Caco-2 (cell line): ENCODE results near the gene CYS1. TPM values are rescaled to one million over a fixed set of nuclear protein-coding genes. Genes with fewer than 3 reads are reported as not detected.

Experiments used
- BruUV-seq: library from RNA; stranded (reverse); fragments of 400-500 nt; replicated peaks from 2 replicates; lab custom pipeline; 2021; lab: Mats Ljungman, UMichigan
- CTCF ChIA-PET: fragments of 300-600 bp; sonication (Branson Sonifier 250); formaldehyde crosslinking; loops from one replicate; lab custom pipeline; 2022; ENCODE audit warnings: antibody characterized with exemption; lab: Charles Lee
- POLR2A ChIA-PET: fragments of 300-600 bp; sonication (Branson Sonifier 250); formaldehyde crosslinking; loops from one replicate; lab custom pipeline; 2022; ENCODE audit warnings: antibody characterized with exemption; lab: Charles Lee
- DNase-seq, 2 experiments: peaks; one replicate each; pipeline versions ENCODE4 v3.0.0 to v3.0.0-alpha.2; 2020 to 2022
- H3K27me3 ChIP-seq: replicated peaks from 2 replicates; pipeline ENCODE4 v1.6.0; 2011; ENCODE audit warnings: low read length; ENCODE audit not compliant: control insufficient read depth, insufficient read depth
- H3K36me3 ChIP-seq: 2 replicates; pipeline ENCODE4 v1.5.1; 2011; ENCODE audit warnings: low read length; ENCODE audit not compliant: control insufficient read depth, insufficient read depth
- H3K4me1 ChIP-seq: fragments of 250-450 bp; sonication (Bioruptor Pico); 2 replicates; pipeline ENCODE4 v1.5.1; 2020; ENCODE audit warnings: mild to moderate bottlenecking
- H3K4me3 ChIP-seq: 2 replicates; pipeline ENCODE4 v1.5.1; 2011; ENCODE audit warnings: low read depth, mild to moderate bottlenecking, control low read depth, low read length
- H3K9me3 ChIP-seq: fragments of 250-450 bp; sonication (Bioruptor Pico); 2 replicates; pipeline ENCODE4 v1.5.1; 2020; ENCODE audit warnings: mild to moderate bottlenecking, moderate library complexity
- H3K27ac Mint-ChIP-seq: one replicate; pipeline ENCODE4 v1.8.0; 2022; ENCODE audit warnings: mixed read lengths; ENCODE audit not compliant: unreplicated experiment
- H3K27me3 Mint-ChIP-seq: one replicate; pipeline ENCODE4 v1.8.0; 2022; ENCODE audit warnings: mixed read lengths; ENCODE audit not compliant: insufficient read depth, unreplicated experiment
- H3K36me3 Mint-ChIP-seq: one replicate; pipeline ENCODE4 v1.8.0; 2022; ENCODE audit warnings: mild to moderate bottlenecking, mixed read lengths; ENCODE audit not compliant: insufficient read depth, unreplicated experiment
- H3K4me1 Mint-ChIP-seq: one replicate; pipeline ENCODE4 v1.8.0; 2022; ENCODE audit warnings: low read depth, mixed read lengths; ENCODE audit not compliant: unreplicated experiment
- H3K4me3 Mint-ChIP-seq: one replicate; pipeline ENCODE4 v1.8.0; 2022; ENCODE audit warnings: mild to moderate bottlenecking, moderate library complexity, mixed read lengths; ENCODE audit not compliant: unreplicated experiment
- H3K9me3 Mint-ChIP-seq: one replicate; pipeline ENCODE4 v1.8.0; 2022; ENCODE audit warnings: mixed read lengths; ENCODE audit not compliant: unreplicated experiment
- intact Hi-C: fragments of 100-400 bp; cut with micrococcal nuclease; formaldehyde crosslinking; loops from one replicate; pipeline ENCODE4 v1.10.0; 2022; ENCODE audit not compliant: unreplicated experiment
- total RNA-seq: library from RNA; stranded (reverse); gene quantifications from 2 replicates; pipeline ENCODE4 v1.2.3, GENCODE V29; 2022
- TF ChIP-seq, protein P1 (sequence below), 2 experiments: fragments of 200-600 bp in 1 of 2; IDR thresholded peaks; 1 replicate in 1 of 2; 2 replicates in 1 of 2; pipeline versions ENCODE4 v1.5.1 to v1.8.0; 2011 to 2022; ENCODE audit warnings: antibody characterized with exemption in 1 of 2, control low read depth in 1 of 2, inconsistent platforms in 1 of 2, low read depth in 1 of 2, low read length in 1 of 2, mild to moderate bottlenecking in 1 of 2, moderate library complexity in 1 of 2; ENCODE audit not compliant: insufficient read depth in 1 of 2, severe bottlenecking in 1 of 2, unreplicated experiment in 1 of 2

CYS1 gene
- total RNA-seq, 1 experiment from 2014 or later = 1.4 TPM

DNA sequence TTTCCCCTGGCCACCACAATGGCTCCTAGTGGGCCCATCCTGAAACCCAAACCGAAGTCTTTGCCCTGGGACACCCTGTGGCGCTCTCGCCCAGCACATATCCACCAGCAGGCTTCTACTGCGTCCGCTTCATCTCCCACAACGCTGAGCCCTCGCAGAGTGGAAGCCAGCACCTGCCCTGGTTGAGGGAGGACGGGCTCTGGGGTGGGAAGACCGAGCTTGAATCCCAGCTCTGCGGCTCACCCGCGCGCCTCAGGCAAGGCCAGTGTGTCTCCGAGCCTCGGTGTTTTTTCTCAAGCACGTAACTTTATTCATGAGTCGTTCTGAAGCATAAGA, 21.2 kb downstream of the CYS1 start:
- peaks cover 9% of the 10 kb centered on the region for H3K36me3 Mint-ChIP-seq
- H3K4me3 Mint-ChIP-seq = no peak overlapping the region
- no peak overlapping the region for H3K27ac Mint-ChIP-seq
- no peak for DNase-seq
- H3K27me3 ChIP-seq = no peaks in the 10 kb centered on the region
- intact Hi-C loops = no loop called here
- no peaks in the 10 kb centered on the region for H3K27me3 Mint-ChIP-seq
- no peaks in the 10 kb centered on the region for H3K36me3 ChIP-seq
- peaks cover 14% of the 10 kb centered on the region for H3K4me1 Mint-ChIP-seq
- POLR2A ChIA-PET = no interaction called here
- H3K9me3 ChIP-seq = no peaks in the 10 kb centered on the region
- peaks cover 13% of the 10 kb centered on the region for H3K4me1 ChIP-seq
- CTCF ChIA-PET = interaction anchor here (1.7 kb wide), 1 partner anchor 13 kb away, joined by 6 read pairs; no protein-coding TSS in a partner anchor
- TF ChIP-seq, protein P1, sequence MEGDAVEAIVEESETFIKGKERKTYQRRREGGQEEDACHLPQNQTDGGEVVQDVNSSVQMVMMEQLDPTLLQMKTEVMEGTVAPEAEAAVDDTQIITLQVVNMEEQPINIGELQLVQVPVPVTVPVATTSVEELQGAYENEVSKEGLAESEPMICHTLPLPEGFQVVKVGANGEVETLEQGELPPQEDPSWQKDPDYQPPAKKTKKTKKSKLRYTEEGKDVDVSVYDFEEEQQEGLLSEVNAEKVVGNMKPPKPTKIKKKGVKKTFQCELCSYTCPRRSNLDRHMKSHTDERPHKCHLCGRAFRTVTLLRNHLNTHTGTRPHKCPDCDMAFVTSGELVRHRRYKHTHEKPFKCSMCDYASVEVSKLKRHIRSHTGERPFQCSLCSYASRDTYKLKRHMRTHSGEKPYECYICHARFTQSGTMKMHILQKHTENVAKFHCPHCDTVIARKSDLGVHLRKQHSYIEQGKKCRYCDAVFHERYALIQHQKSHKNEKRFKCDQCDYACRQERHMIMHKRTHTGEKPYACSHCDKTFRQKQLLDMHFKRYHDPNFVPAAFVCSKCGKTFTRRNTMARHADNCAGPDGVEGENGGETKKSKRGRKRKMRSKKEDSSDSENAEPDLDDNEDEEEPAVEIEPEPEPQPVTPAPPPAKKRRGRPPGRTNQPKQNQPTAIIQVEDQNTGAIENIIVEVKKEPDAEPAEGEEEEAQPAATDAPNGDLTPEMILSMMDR (IDR thresholded peaks at IDR 0.05; ENCODE audit: insufficient read depth in 1 of 2, low read depth in 1 of 2, low read length in 1 of 2, severe bottlenecking in 1 of 2, unreplicated experiment in 1 of 2) = no peak
- H3K4me3 ChIP-seq = no peak overlapping the region
- H3K9me3 Mint-ChIP-seq = no peaks in the 10 kb centered on the region
- no TSS peak for BruUV-seq

DNA sequence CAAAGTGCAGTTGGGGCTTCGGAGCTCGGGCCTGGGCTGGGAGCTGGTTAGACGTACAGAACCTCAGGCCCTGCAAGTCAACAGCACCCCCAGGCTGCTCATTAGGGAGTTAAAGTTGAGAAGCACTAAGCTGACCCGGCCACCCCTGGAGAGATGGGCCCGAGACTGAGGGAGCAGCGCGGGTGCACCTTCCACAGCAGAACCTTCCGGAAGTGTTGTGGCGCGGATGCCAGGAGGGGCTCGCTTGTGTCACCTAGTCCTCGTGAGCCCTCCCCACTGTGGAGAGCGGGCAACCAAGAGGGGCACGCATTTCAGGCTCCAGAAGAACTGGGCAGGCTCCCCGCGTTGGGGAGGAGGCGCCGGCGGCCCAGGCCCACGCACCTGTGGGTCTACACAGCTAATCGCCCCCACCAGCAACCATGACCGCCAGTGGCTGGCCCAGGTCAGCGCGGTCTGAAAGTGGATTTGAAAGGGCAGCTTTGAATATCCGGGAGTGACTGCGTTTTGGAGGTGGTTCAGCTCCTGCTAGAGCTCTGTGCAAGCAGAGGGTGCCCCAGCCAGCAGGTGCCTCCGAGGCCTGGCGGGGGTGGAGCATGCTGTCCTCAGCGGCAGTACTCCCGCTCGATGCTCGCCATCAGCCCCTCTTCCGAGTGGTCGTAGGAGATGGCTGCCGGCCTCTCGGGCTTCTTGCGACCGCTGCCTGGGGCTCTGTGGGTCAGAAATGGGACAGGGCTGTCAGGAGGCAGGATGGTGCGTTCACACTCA, 21.8 kb downstream of the CYS1 start:
- ChIA-PET POLR2A (interaction anchor here (1.3 to 1.6 kb wide), 3 partner anchors 16 to 389 kb away, joined by 6 to 10 read pairs (median 7); partner anchors contain the start of gene ODC1), CTCF (interaction anchor here (0.6 to 2.4 kb wide), 8 partner anchors 10 to 750 kb away, joined by 3 to 31 read pairs (median 11); partner anchors contain the start of gene KLF11)
- Histone ChIP-seq H3K4me1 (peaks cover 13% of the 10 kb centered on the region), H3K27me3 (no peaks in the 10 kb centered on the region), H3K36me3 (no peaks in the 10 kb centered on the region; the same call in 1 of the 2 replicates), H3K9me3 (no peaks in the 10 kb centered on the region), H3K4me3 (no peak overlapping the region)
- Mint-ChIP-seq H3K4me1 (peaks cover 14% of the 10 kb centered on the region), H3K36me3 (peaks cover 12% of the 10 kb centered on the region), H3K4me3 (no peak overlapping the region), H3K27me3 (no peaks in the 10 kb centered on the region), H3K27ac (peak overlapping the region; percentile 71), H3K9me3 (no peaks in the 10 kb centered on the region)
- intact Hi-C loops = no loop called here
- no TSS peak for BruUV-seq
- TF ChIP-seq, protein P1 (IDR thresholded peaks at IDR 0.05; ENCODE audit: insufficient read depth in 1 of 2, low read depth in 1 of 2, low read length in 1 of 2, severe bottlenecking in 1 of 2, unreplicated experiment in 1 of 2) = no peak
- DNase-seq = no peak

DNA sequence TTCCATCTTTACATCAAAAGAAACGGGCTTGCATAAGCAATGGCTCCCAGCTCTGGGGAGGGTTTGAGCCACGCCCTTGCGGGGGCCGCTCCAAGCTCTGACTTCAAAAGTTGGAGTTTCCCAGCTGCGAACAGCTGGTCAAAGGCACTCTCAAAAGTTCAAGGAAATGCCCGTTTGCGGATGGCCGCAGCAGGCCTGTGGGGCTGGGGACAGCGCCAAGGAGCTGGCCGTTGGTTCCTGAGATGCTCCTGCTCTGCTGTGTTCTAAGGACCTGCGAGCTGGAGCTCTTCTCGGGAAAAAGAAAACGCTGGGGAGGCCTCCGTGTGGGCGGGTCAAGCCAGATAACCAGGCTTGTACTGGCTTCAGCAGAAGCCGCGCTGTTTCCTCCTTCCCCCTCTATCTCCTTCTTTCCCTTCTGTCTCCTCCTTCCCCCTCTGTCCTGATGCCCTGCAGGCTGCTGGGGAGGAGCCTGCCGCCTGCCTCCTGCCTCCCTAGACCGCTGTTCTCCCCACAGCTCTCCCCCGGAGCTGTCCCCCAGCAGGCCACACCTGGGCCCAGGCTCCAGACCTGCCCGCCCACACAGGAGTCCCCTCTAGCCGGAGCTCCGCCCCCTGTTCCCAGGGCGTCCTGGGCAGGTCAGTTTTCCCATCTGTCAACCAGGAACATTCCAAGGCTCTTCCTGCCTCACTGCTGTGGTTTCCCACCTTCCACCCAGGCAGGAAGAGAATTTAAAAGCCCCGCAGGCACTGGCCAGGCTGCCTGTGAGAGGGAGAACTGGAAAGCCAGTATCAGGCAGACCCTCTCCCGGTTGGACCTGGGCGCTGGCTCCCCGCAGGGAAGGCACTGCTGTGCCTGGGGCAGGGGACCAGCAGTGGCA, 22.7 kb downstream of the CYS1 start:
- TF ChIP-seq, protein P1 (IDR thresholded peaks at IDR 0.05; ENCODE audit: insufficient read depth in 1 of 2, low read depth in 1 of 2, low read length in 1 of 2, severe bottlenecking in 1 of 2, unreplicated experiment in 1 of 2) = no peak
- H3K4me1 ChIP-seq = peaks cover 13% of the 10 kb centered on the region
- H3K27me3 ChIP-seq = no peaks in the 10 kb centered on the region
- peak; percentile 90 to 95 for DNase-seq
- no peaks in the 10 kb centered on the region; the same call in none of the 2 replicates for H3K36me3 ChIP-seq
- H3K4me3 ChIP-seq = peak overlapping the region; percentile 37
- Mint-ChIP-seq H3K4me1 (peaks cover 14% of the 10 kb centered on the region), H3K9me3 (no peaks in the 10 kb centered on the region), H3K36me3 (peaks cover 21% of the 10 kb centered on the region), H3K27me3 (no peaks in the 10 kb centered on the region), H3K27ac (peak overlapping the region; percentile 71), H3K4me3 (peak overlapping the region; percentile 71)
- CTCF ChIA-PET = interaction anchor here (0.6 to 2.4 kb wide), 14 partner anchors 9 to 749 kb away, joined by 3 to 31 read pairs (median 6); partner anchors contain the start of genes ADAM17 and KLF11
- BruUV-seq = TSS peak; percentile 55
- no peaks in the 10 kb centered on the region for H3K9me3 ChIP-seq
- intact Hi-C loops = loop anchor here (1.0 kb wide), 1 partner anchor 14 kb away; no protein-coding TSS in a partner anchor
- POLR2A ChIA-PET = interaction anchor here (0.6 to 1.6 kb wide), 8 partner anchors 9 to 390 kb away, joined by 3 to 13 read pairs (median 6); partner anchors contain the start of genes KLF11, ODC1 and TAF1B
